G401.6 (cell line): Measurements from ENCODE around the gene SLC6A15.

ENCODE experiments used
- FAIRE-seq: peaks from 2 replicates; lab custom pipeline; 2012; peaks lifted over from hg19 to GRCh38; lab: Jason Lieb, UNC

Gene SLC6A15

GRCh38 chr12:84874125-84874824, 38.3 kb downstream of the SLC6A15 start:
- FAIRE-seq, result peak; percentile 97

- no peak for FAIRE-seq
Measured at GRCh38 chr12:84862186-84862585, 50.4 kb downstream of the SLC6A15 start.

GRCh38 chr12:84860718-84861117, 51.9 kb downstream of the SLC6A15 start:
- no peak for FAIRE-seq

- no peak for FAIRE-seq
Measured at GRCh38 chr12:84858796-84859195, 53.8 kb downstream of the SLC6A15 start.

GRCh38 chr12:84857525-84858208, 54.9 kb downstream of the SLC6A15 start:
- FAIRE-seq, result no peak

GRCh38 chr12:84856156-84856900, 56.3 kb downstream of the SLC6A15 start:
- FAIRE-seq, result no peak

- FAIRE-seq, result no peak
Measured at GRCh38 chr12:84843593-84844144, 68.9 kb downstream of the SLC6A15 start.

- FAIRE-seq, result peak; percentile 95
Measured at GRCh38 chr12:84842406-84843013, 70.1 kb downstream of the SLC6A15 start.

- no peak for FAIRE-seq
Measured at GRCh38 chr12:84841591-84841990, 71.0 kb downstream of the SLC6A15 start.

- FAIRE-seq, result no peak
Measured at GRCh38 chr12:84840356-84840755, 72.2 kb downstream of the SLC6A15 start.

GRCh38 chr12:84826925-84827324, 85.7 kb downstream of the SLC6A15 start:
- no peak for FAIRE-seq

- FAIRE-seq, result no peak
Measured at GRCh38 chr12:84825149-84825548, 87.5 kb downstream of the SLC6A15 start.

GRCh38 chr12:84822525-84822924, 90.1 kb downstream of the SLC6A15 start:
- FAIRE-seq, result no peak

GRCh38 chr12:84816916-84817695, 95.5 kb downstream of the SLC6A15 start:
- FAIRE-seq, result no peak

GRCh38 chr12:84814664-84815245, 97.8 kb downstream of the SLC6A15 start:
- FAIRE-seq, result no peak

GRCh38 chr12:84813780-84814663, 98.6 kb downstream of the SLC6A15 start:
- no peak for FAIRE-seq

- FAIRE-seq, result no peak
Measured at GRCh38 chr12:84811291-84811690, 101.3 kb downstream of the SLC6A15 start.

GRCh38 chr12:84810611-84811010, 102.0 kb downstream of the SLC6A15 start:
- no peak for FAIRE-seq
